Measurements from ENCODE around the gene ACBD3. TPM values are rescaled to one million over a fixed set of nuclear protein-coding genes. Genes with fewer than 3 reads are reported as not detected.
A peak's percentile ranks its signal among the peaks of the same experiment; 100 is the strongest.

ACBD3 gene
- total RNA-seq, 3 donors from 2014 or later (not counting 1 experiment from before 2014, with no cell fraction given) = 26.9 to 33.3 (median 28.8) TPM

DNA sequence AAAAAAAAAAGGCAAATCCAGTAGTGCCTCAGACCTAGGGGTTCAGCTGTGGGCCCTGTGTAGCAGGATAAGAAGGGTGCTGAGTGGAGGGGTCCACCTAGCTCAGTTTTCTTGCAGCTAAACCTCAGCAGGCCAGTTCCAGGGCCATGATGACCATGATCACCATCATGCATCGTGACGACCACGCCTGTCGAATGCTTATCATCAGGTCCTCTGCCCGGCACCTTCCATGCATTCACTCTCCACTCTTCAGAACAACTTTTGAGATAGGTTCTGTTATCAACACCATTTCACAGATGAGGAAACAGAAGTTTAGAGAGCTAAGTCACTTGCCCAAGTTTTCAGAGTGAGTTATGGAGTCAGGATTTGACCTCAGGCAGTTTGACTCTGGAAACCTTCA, 54.9 kb downstream of the ACBD3 start:
- WGBS (ENCODE audit: insufficient coverage) = 96% methylated on average over 5 of the region's 5 CpGs
- H3K36me3 Mint-ChIP-seq = no peaks in the 10 kb centered on the region
- H3K36me3 ChIP-seq (ENCODE audit: control insufficient read depth, insufficient read depth, low read length) = no peaks in the 10 kb centered on the region
- no peak overlapping the region for H3K4me3 ChIP-seq (ENCODE audit: low read length)
- H3K27me3 ChIP-seq (ENCODE audit: control insufficient read depth, insufficient read depth, low read length) = no peaks in the 10 kb centered on the region
- H3K4me3 Mint-ChIP-seq = no peak overlapping the region
- DNase-seq (no peak), ATAC-seq (no peak)
- TF ChIP-seq CTCF (IDR thresholded peaks at IDR 0.05) = no peak
- H3K4me1 Mint-ChIP-seq = no peaks in the 10 kb centered on the region
- H3K27ac Mint-ChIP-seq = no peak overlapping the region
- intact Hi-C loops (cut with micrococcal nuclease) = no loop called here
- H3K27me3 Mint-ChIP-seq (ENCODE audit: low read depth in 2 of 2) = no peaks in the 10 kb centered on the region
- no peaks in the 10 kb centered on the region for H3K9me3 ChIP-seq (ENCODE audit: control insufficient read depth, insufficient read depth, low read length)
- H3K27ac ChIP-seq (ENCODE audit: low read length) = no peak overlapping the region
- H3K9me3 Mint-ChIP-seq = no peaks in the 10 kb centered on the region
- H3K4me1 ChIP-seq (ENCODE audit: control insufficient read depth, insufficient read depth, low read length) = peaks cover 7% of the 10 kb centered on the region

GRCh38 chr1:226129230-226129629, 57.3 kb downstream of the ACBD3 start:
- no peak overlapping the region for H3K4me3 ChIP-seq (ENCODE audit: low read length)
- H3K4me1 ChIP-seq (ENCODE audit: control insufficient read depth, insufficient read depth, low read length) = peaks cover 17% of the 10 kb centered on the region
- peaks cover 0 to 3% of the 10 kb centered on the region in 2 donors for H3K27me3 Mint-ChIP-seq (ENCODE audit: low read depth in 2 of 2)
- 100% methylated on average over 2 of the region's 2 CpGs for WGBS (ENCODE audit: insufficient coverage)
- no peaks in the 10 kb centered on the region for H3K9me3 Mint-ChIP-seq
- H3K27me3 ChIP-seq (ENCODE audit: control insufficient read depth, insufficient read depth, low read length) = no peaks in the 10 kb centered on the region
- no peaks in the 10 kb centered on the region for H3K9me3 ChIP-seq (ENCODE audit: control insufficient read depth, insufficient read depth, low read length)
- DNase-seq = no peak
- H3K36me3 ChIP-seq (ENCODE audit: control insufficient read depth, insufficient read depth, low read length) = no peaks in the 10 kb centered on the region
- intact Hi-C loops (cut with micrococcal nuclease) = loop anchor here (10.0 kb wide), 2 partner anchors 276 to 654 kb away; partner anchors contain the start of gene PARP1
- ATAC-seq = no peak
- H3K4me3 Mint-ChIP-seq = no peak overlapping the region
- no peaks in the 10 kb centered on the region for H3K36me3 Mint-ChIP-seq
- H3K27ac Mint-ChIP-seq = no peak overlapping the region
- H3K27ac ChIP-seq (ENCODE audit: low read length) = no peak overlapping the region
- no peak for TF ChIP-seq CTCF (IDR thresholded peaks at IDR 0.05)
- H3K4me1 Mint-ChIP-seq = peaks cover 8% of the 10 kb centered on the region in 2 donors

- Histone ChIP-seq H3K4me1 (ENCODE audit: control insufficient read depth, insufficient read depth, low read length) (peaks cover 20% of the 10 kb centered on the region), H3K36me3 (ENCODE audit: control insufficient read depth, insufficient read depth, low read length) (no peaks in the 10 kb centered on the region), H3K9me3 (ENCODE audit: control insufficient read depth, insufficient read depth, low read length) (no peaks in the 10 kb centered on the region), H3K27me3 (ENCODE audit: control insufficient read depth, insufficient read depth, low read length) (no peaks in the 10 kb centered on the region), H3K27ac (ENCODE audit: low read length) (peak overlapping the region; percentile 76), H3K4me3 (ENCODE audit: low read length) (no peak overlapping the region)
- no peak for DNase-seq
- peaks cover 0 to 3% of the 10 kb centered on the region in 2 donors for H3K27me3 Mint-ChIP-seq (ENCODE audit: low read depth in 2 of 2)
- H3K4me1 Mint-ChIP-seq = peaks cover 8 to 15% of the 10 kb centered on the region in 2 donors
- intact Hi-C loops (cut with micrococcal nuclease) = loop anchor here (10.0 kb wide), 2 partner anchors 276 to 654 kb away; partner anchors contain the start of gene PARP1
- WGBS (ENCODE audit: insufficient coverage) = 91% methylated on average over 7 of the region's 8 CpGs
- no peak overlapping the region for H3K27ac Mint-ChIP-seq
- no peaks in the 10 kb centered on the region for H3K9me3 Mint-ChIP-seq
- H3K36me3 Mint-ChIP-seq = no peaks in the 10 kb centered on the region
- no peak for TF ChIP-seq CTCF (IDR thresholded peaks at IDR 0.05)
- no peak overlapping the region for H3K4me3 Mint-ChIP-seq
- ATAC-seq = no peak
Observed at GRCh38 chr1:226128487-226129075, 58.0 kb downstream of the ACBD3 start.

All from natural killer cell (primary cell).